HepG2 (cell line): ENCODE results near the gene GH2. TPM values are rescaled to one million over a fixed set of nuclear protein-coding genes. Genes with fewer than 3 reads are reported as not detected.

Source experiments
- DR1 ChIP-seq: sonication (generic); formaldehyde crosslinking; IDR thresholded peaks from 2 replicates; pipeline ENCODE4 v1.8.0; 2021; ENCODE audit warnings: mild to moderate bottlenecking, missing genetic modification reagents, inconsistent platforms
- FIP1L1 ChIP-seq: fragments of 200-400 bp; formaldehyde crosslinking; IDR thresholded peaks from 2 replicates; pipeline ENCODE4 v1.6.1; 2018; ENCODE audit warnings: low read depth, mild to moderate bottlenecking, low read length, moderate library complexity, borderline replicate concordance; ENCODE audit not compliant: insufficient read depth
- GATAD1 ChIP-seq: IDR thresholded peaks from 2 replicates; pipeline ENCODE4 v1.6.1; 2016; ENCODE audit warnings: missing genetic modification reagents, missing compliant biosample characterization
- HHEX ChIP-seq: IDR thresholded peaks from 2 replicates; pipeline ENCODE4 v1.6.1; 2016; ENCODE audit warnings: control low read depth
- HNF4A ChIP-seq: sonication (generic); formaldehyde crosslinking; IDR thresholded peaks from 2 replicates; pipeline ENCODE4 v1.4.0; 2020; ENCODE audit warnings: missing genetic modification reagents
- PAF1 ChIP-seq: IDR thresholded peaks from 2 replicates; pipeline ENCODE4 v1.6.1; 2016; ENCODE audit warnings: missing genetic modification reagents, missing compliant biosample characterization
- RARG ChIP-seq: sonication (generic); formaldehyde crosslinking; IDR thresholded peaks from 2 replicates; pipeline ENCODE4 v1.4.0; 2020; ENCODE audit warnings: low read depth, mild to moderate bottlenecking, missing genetic modification reagents
- RORA ChIP-seq: sonication (generic); formaldehyde crosslinking; IDR thresholded peaks from 2 replicates; pipeline ENCODE4 v1.5.0; 2020; ENCODE audit warnings: mild to moderate bottlenecking, missing genetic modification reagents, moderate library complexity
- SPEN ChIP-seq: sonication (generic); formaldehyde crosslinking; IDR thresholded peaks from 2 replicates; pipeline ENCODE4 v1.5.1; 2020; ENCODE audit warnings: low read depth, mild to moderate bottlenecking, missing genetic modification reagents
- ZNF652 ChIP-seq: IDR thresholded peaks from 2 replicates; pipeline ENCODE4 v1.6.1; 2016; ENCODE audit warnings: low read depth, borderline replicate concordance
- polyA plus RNA-seq, 8 experiments: library from polyadenylated mRNA; depleted of rRNA in 3 of 8; stranded (reverse) in 7 of 8; unstranded in 1 of 8; fragments of >200 nt; fragmentation: Illumina TruSeq in 4 of 8; extraction: Trizol in 4 of 8; gene quantifications; 2 replicates each; pipeline versions ENCODE4 v1.2.1 to v1.2.3, GENCODE V29; 2011 to 2016; ENCODE audit warnings: low read depth in 4 of 8, missing spikeins in 1 of 8, mixed read lengths in 1 of 8; ENCODE audit not compliant: insufficient read depth in 1 of 8
- total RNA-seq, 5 experiments: library from RNA; depleted of rRNA; stranded (reverse); fragments of >200 nt; fragmentation: Illumina TruSeq; extraction: Trizol; gene quantifications; 2 replicates each; pipeline ENCODE4 v1.2.3, GENCODE V29; 2016; ENCODE audit warnings: low read depth in 1 of 5
- TF ChIP-seq, protein P1 (sequence below): IDR thresholded peaks from 2 replicates; pipeline ENCODE4 v1.6.1; 2016; ENCODE audit warnings: low read depth, control low read depth
- TF ChIP-seq, protein P2 (sequence below): sonication (generic); formaldehyde crosslinking; IDR thresholded peaks from 2 replicates; pipeline ENCODE4 v1.5.1; 2020; ENCODE audit warnings: mild to moderate bottlenecking, missing genetic modification reagents
- TF ChIP-seq, protein P3 (sequence below): sonication (generic); formaldehyde crosslinking; IDR thresholded peaks from 2 replicates; pipeline ENCODE4 v1.5.0; 2020; ENCODE audit warnings: mild to moderate bottlenecking, missing genetic modification reagents
- TF ChIP-seq, protein P4 (sequence below): sonication (generic); formaldehyde crosslinking; IDR thresholded peaks from 2 replicates; pipeline ENCODE4 v1.9.0; 2021; ENCODE audit warnings: missing genetic modification reagents, mild to moderate bottlenecking, borderline replicate concordance

The GH2 gene
- total and polyA plus RNA-seq, 2 of the 13 experiments (the other 11 are each of a cell fraction or from before 2014, with no cell fraction given) = not detected

DNA sequence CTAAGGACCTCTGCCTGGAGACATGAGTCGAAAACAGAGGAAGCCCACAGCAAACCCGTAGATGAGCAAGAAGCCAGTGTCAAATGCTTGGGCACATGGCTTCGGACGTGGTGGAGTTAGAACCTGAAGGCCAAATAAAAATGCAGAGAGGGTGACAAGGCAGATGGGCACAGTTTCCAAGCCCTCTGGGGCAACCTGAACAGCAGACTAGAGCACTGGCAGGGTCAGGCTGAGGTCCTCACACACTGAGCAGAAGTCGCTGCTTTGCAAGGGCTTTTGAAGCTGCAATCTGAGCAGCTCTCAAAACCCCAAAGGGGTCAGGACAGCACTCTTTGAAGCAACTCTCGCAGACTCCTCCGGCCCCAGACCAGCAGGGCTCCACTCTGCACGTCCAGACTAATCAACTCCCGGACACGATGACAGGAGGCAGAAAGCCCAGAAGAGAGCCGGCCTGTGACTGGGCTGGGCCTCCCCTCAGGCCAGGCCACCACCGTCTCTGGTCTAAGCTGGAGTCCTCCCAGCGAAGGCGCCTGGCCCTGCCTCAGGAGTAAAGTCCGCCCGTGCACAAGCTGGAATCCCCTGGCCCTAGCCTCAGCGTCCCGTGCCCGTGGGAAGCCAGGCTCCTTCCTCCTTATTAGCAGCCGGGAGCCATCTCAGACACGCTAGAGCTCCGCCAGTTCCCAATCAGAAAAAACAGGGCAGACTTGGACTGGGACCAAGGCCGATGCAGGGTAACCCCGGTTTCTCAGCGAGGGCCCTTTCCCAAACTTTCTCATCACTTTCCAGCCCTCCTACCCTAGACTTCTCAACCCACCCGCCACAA lies 40.2 kb downstream of the GH2 start (continued):
- TF ChIP-seq, protein P1, sequence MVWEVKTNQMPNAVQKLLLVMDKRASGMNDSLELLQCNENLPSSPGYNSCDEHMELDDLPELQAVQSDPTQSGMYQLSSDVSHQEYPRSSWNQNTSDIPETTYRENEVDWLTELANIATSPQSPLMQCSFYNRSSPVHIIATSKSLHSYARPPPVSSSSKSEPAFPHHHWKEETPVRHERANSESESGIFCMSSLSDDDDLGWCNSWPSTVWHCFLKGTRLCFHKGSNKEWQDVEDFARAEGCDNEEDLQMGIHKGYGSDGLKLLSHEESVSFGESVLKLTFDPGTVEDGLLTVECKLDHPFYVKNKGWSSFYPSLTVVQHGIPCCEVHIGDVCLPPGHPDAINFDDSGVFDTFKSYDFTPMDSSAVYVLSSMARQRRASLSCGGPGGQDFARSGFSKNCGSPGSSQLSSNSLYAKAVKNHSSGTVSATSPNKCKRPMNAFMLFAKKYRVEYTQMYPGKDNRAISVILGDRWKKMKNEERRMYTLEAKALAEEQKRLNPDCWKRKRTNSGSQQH (CRISPR knock-in tag) = peak; percentile 35; the same call in 1 of the 2 replicates
- TF ChIP-seq HHEX = no peak
- no peak for TF ChIP-seq FIP1L1
- TF ChIP-seq GATAD1 (CRISPR knock-in tag) = 0 out of 2 replicates have a peak, but pooled peaks have one; percentile 52
- no peak for TF ChIP-seq DR1
- TF ChIP-seq RARG (CRISPR knock-in tag) = no peak
- TF ChIP-seq, protein P2, sequence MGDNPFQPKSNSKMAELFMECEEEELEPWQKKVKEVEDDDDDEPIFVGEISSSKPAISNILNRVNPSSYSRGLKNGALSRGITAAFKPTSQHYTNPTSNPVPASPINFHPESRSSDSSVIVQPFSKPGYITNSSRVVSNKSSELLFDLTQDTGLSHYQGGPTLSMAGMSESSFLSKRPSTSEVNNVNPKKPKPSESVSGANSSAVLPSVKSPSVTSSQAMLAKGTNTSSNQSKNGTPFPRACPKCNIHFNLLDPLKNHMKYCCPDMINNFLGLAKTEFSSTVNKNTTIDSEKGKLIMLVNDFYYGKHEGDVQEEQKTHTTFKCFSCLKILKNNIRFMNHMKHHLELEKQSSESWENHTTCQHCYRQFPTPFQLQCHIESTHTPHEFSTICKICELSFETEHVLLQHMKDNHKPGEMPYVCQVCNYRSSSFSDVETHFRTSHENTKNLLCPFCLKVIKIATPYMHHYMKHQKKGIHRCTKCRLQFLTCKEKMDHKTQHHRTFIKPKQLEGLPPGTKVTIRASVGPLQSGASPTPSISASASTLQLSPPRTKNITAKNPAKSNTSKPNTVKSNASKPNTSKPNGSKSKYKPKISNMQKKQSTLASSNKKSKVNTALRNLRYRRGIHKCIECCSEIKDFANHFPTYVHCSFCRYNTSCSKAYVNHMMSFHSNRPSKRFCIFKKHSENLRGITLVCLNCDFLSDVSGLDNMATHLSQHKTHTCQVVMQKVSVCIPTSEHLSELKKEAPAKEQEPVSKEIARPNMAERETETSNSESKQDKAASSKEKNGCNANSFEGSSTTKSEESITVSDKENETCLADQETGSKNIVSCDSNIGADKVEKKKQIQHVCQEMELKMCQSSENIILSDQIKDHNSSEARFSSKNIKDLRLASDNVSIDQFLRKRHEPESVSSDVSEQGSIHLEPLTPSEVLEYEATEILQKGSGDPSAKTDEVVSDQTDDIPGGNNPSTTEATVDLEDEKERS (CRISPR knock-in tag) = peak; percentile 69; the same call in 1 of the 2 replicates
- TF ChIP-seq PAF1 = no peak
- no peak for TF ChIP-seq RORA (CRISPR knock-in tag)
- TF ChIP-seq, protein P3, sequence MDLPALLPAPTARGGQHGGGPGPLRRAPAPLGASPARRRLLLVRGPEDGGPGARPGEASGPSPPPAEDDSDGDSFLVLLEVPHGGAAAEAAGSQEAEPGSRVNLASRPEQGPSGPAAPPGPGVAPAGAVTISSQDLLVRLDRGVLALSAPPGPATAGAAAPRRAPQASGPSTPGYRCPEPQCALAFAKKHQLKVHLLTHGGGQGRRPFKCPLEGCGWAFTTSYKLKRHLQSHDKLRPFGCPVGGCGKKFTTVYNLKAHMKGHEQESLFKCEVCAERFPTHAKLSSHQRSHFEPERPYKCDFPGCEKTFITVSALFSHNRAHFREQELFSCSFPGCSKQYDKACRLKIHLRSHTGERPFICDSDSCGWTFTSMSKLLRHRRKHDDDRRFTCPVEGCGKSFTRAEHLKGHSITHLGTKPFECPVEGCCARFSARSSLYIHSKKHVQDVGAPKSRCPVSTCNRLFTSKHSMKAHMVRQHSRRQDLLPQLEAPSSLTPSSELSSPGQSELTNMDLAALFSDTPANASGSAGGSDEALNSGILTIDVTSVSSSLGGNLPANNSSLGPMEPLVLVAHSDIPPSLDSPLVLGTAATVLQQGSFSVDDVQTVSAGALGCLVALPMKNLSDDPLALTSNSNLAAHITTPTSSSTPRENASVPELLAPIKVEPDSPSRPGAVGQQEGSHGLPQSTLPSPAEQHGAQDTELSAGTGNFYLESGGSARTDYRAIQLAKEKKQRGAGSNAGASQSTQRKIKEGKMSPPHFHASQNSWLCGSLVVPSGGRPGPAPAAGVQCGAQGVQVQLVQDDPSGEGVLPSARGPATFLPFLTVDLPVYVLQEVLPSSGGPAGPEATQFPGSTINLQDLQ (CRISPR knock-in tag) = no peak
- peak; percentile 65 for TF ChIP-seq HNF4A (CRISPR knock-in tag)
- no peak for TF ChIP-seq SPEN (CRISPR knock-in tag)
- TF ChIP-seq, protein P4, sequence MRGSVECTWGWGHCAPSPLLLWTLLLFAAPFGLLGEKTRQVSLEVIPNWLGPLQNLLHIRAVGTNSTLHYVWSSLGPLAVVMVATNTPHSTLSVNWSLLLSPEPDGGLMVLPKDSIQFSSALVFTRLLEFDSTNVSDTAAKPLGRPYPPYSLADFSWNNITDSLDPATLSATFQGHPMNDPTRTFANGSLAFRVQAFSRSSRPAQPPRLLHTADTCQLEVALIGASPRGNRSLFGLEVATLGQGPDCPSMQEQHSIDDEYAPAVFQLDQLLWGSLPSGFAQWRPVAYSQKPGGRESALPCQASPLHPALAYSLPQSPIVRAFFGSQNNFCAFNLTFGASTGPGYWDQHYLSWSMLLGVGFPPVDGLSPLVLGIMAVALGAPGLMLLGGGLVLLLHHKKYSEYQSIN (CRISPR knock-in tag) = no peak
- TF ChIP-seq ZNF652 (CRISPR knock-in tag) = no peak
